ENCODE data around the gene CDC25B. TPM values are rescaled to one million over a fixed set of nuclear protein-coding genes. Genes with fewer than 3 reads are reported as not detected.

The CDC25B gene
- total and polyA plus RNA-seq, 2 of the 13 experiments (the other 11 are each of a cell fraction or from before 2014, with no cell fraction given) = 14.5 to 19.4 TPM

DNA sequence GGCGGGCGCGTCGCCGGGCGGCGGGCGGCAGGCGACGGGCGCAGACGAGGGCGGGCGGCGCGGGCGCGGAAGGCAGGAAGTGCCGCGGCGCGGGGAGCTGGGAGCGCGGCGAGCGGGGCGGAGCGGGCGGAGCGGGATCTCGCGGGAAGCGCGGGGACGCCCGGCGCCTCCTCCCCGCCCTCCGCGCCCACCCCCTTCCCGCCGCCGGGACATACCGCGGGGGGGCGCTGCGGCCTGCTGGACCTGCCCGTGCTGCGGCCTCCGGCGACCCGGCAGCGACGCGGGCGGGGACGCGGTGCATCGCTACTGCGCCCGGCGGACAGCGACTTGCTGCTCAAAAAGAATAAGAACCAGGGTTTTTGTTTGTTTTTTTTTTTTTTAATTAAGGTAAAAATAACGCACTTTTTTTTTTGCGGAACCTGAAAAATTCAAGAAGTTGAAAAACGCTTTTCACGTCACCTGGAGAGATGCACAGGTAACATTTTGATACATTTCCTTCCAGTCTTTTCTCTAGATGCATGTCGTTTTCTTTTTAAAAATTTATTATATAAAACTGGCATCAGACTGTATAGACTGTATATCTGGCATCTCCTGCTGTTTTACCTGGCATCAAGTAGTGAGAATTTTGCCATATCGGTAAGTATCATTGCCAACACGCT is 9.3 kb upstream of the CDC25B start, which contains the start of gene CENPB (continued):
- TF ChIP-seq EP300 (IDR thresholded peaks at IDR 0.05; ENCODE audit: low read depth in 2 of 2, low read length in 2 of 2) = no peak
- no peak for TF ChIP-seq EP300 (CRISPR knock-in tag; IDR thresholded peaks at IDR 0.05; ENCODE audit: borderline replicate concordance)
- no peak for TF ChIP-seq CHCHD3 (CRISPR knock-in tag; IDR thresholded peaks at IDR 0.05)
- TF ChIP-seq ZNF749 (CRISPR knock-in tag; IDR thresholded peaks at IDR 0.05; ENCODE audit: borderline replicate concordance) = peak; percentile 37; the same call in 1 of the 2 replicates
- no peak for TF ChIP-seq SYNCRIP (IDR thresholded peaks at IDR 0.05; ENCODE audit: insufficient read depth, low read depth, low read length)
- no peak for TF ChIP-seq ZNF619 (CRISPR knock-in tag; IDR thresholded peaks at IDR 0.05)
- no peak for TF ChIP-seq ZNF232 (CRISPR knock-in tag; IDR thresholded peaks at IDR 0.05; ENCODE audit: borderline replicate concordance)
- no peak for TF ChIP-seq BORCS8-MEF2B (CRISPR knock-in tag; IDR thresholded peaks at IDR 0.05)
- no peak for TF ChIP-seq ZNF230 (CRISPR knock-in tag; IDR thresholded peaks at IDR 0.05)
- TF ChIP-seq ZFP37 (CRISPR knock-in tag; IDR thresholded peaks at IDR 0.05; ENCODE audit: borderline replicate concordance) = no peak
- TF ChIP-seq MIER3 (CRISPR knock-in tag; IDR thresholded peaks at IDR 0.05; ENCODE audit: borderline replicate concordance) = no peak
- TF ChIP-seq ZNF331 (CRISPR knock-in tag; IDR thresholded peaks at IDR 0.05) = peak; percentile 83
- no peak for TF ChIP-seq ZNF501 (CRISPR knock-in tag; IDR thresholded peaks at IDR 0.05)
- TF ChIP-seq RELA (CRISPR knock-in tag; IDR thresholded peaks at IDR 0.05) = 0 out of 2 replicates have a peak, but pooled peaks have one; percentile 42
- no peak for TF ChIP-seq ZNF883 (CRISPR knock-in tag; IDR thresholded peaks at IDR 0.05; ENCODE audit: not compliant biosample characterization)
- TF ChIP-seq DZIP1 (CRISPR knock-in tag; IDR thresholded peaks at IDR 0.05) = no peak
- no peak for TF ChIP-seq MXD3 (CRISPR knock-in tag; IDR thresholded peaks at IDR 0.05)
- no peak for TF ChIP-seq ZNF317 (CRISPR knock-in tag; IDR thresholded peaks at IDR 0.05)
- no peak for TF ChIP-seq PRPF4 (IDR thresholded peaks at IDR 0.05; ENCODE audit: low read depth, low read length, poor library complexity, severe bottlenecking)
- peak; percentile 49 for TF ChIP-seq ZBED4 (CRISPR knock-in tag; IDR thresholded peaks at IDR 0.05; ENCODE audit: borderline replicate concordance)

All from HepG2 (cell line).